IMR-90 (cell line): ENCODE measurements around the gene CDK6.

Experiments used
- FOS ChIP-seq: fragments of 150-350 bp; IDR thresholded peaks from 2 replicates; pipeline ENCODE4 v1.6.1; 2016; ENCODE audit warnings: low read depth, low read length
- MXI1 ChIP-seq: IDR thresholded peaks from 2 replicates; pipeline ENCODE4 v1.6.1; 2012; ENCODE audit warnings: low read depth, mild to moderate bottlenecking, low read length, moderate library complexity, borderline replicate concordance
- POLR2A ChIP-seq: IDR thresholded peaks from 2 replicates; pipeline ENCODE4 v1.6.1; 2012; ENCODE audit warnings: mild to moderate bottlenecking, low read depth, low read length
- TF ChIP-seq, protein P1 (sequence below): conservative IDR thresholded peaks from 2 replicates; pipeline ENCODE4 v1.5.1; 2012; ENCODE audit warnings: mild to moderate bottlenecking, low read depth, low read length, improper control_type of control experiment

DNA sequence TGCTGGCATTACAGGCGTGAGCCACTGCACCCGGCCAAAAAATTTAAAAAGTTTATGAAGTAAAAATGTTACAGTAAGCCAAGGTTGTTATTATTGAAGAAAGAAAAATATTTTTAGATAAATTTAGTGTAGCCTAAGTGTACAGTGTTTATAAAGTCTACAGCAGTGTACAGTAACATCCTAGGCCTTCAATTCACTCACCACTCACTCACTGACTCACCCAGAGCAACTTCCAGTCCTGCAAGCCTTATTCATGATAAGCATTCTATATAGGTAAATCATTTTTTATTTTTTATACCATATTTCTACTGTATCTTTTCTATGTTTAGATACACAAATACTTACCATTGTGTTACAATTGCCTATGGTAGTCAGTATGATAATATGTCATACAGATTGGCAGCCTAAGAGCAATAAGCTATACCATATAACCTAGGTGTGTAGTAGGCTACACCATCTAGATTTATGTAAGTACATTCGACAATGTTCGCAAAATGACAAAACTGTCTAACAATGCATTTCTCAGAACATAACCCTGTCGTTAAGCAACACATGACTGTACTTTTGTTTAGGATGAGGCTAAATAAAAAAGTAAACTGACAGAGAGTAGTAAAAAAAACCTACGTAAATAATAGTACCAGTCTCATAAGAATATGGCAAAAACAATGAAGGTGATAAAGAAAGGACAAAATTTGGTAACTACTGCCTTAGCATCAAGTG lies 168.4 kb downstream of the CDK6 start:
- TF ChIP-seq MXI1, result no peak
- TF ChIP-seq, protein P1, sequence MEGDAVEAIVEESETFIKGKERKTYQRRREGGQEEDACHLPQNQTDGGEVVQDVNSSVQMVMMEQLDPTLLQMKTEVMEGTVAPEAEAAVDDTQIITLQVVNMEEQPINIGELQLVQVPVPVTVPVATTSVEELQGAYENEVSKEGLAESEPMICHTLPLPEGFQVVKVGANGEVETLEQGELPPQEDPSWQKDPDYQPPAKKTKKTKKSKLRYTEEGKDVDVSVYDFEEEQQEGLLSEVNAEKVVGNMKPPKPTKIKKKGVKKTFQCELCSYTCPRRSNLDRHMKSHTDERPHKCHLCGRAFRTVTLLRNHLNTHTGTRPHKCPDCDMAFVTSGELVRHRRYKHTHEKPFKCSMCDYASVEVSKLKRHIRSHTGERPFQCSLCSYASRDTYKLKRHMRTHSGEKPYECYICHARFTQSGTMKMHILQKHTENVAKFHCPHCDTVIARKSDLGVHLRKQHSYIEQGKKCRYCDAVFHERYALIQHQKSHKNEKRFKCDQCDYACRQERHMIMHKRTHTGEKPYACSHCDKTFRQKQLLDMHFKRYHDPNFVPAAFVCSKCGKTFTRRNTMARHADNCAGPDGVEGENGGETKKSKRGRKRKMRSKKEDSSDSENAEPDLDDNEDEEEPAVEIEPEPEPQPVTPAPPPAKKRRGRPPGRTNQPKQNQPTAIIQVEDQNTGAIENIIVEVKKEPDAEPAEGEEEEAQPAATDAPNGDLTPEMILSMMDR, result no peak
- TF ChIP-seq FOS, result peak; percentile 44; the same call in 1 of the 2 replicates
- TF ChIP-seq POLR2A, result no peak
